Bronchial epithelial cell (primary cell): Measurements from ENCODE around the gene RAPGEF2. TPM values are rescaled to one million over a fixed set of nuclear protein-coding genes. Genes with fewer than 3 reads are reported as not detected.

Source experiments
- DNase-seq: peaks from one replicate; pipeline ENCODE4 v3.0.0-alpha.2; 2010; ENCODE audit warnings: low read depth
- FAIRE-seq: peaks from 2 replicates; lab custom pipeline; 2011; peaks lifted over from hg19 to GRCh38; lab: Jason Lieb, UNC
- H3K27me3 ChIP-seq: 2 replicates; pipeline ENCODE4 v1.5.1; 2011; ENCODE audit warnings: low read length; ENCODE audit not compliant: control insufficient read depth, insufficient read depth
- H3K36me3 ChIP-seq: 2 replicates; pipeline ENCODE4 v1.5.1; 2011; ENCODE audit warnings: low read length; ENCODE audit not compliant: control insufficient read depth, insufficient read depth
- H3K4me3 ChIP-seq: 2 replicates; pipeline ENCODE4 v1.5.1; 2011; ENCODE audit warnings: mild to moderate bottlenecking, low read depth, low read length, control low read depth
- CTCF ChIP-seq: IDR thresholded peaks from 2 replicates; pipeline ENCODE4 v1.5.1; 2011; ENCODE audit warnings: mild to moderate bottlenecking, moderate library complexity, low read length, control low read depth, inconsistent platforms; ENCODE audit not compliant: insufficient read depth, severe bottlenecking
- total RNA-seq: library from RNA; depleted of rRNA; stranded (reverse); fragments of >200 nt; gene quantifications from 2 replicates; pipeline ENCODE4 v1.2.1, GENCODE V29; 2014

RAPGEF2 gene
- total RNA-seq, 1 donor from 2014 or later, result 37.6 TPM

- no peak overlapping the region for H3K4me3 ChIP-seq
- FAIRE-seq, result no peak
- H3K27me3 ChIP-seq, result no peaks in the 10 kb centered on the region
- H3K36me3 ChIP-seq, result no peaks in the 10 kb centered on the region
- DNase-seq, result no peak
- no peak for TF ChIP-seq CTCF
Measured at GRCh38 chr4:159289682-159290081, 186.8 kb downstream of the RAPGEF2 start.

GRCh38 chr4:159290321-159291030, 187.6 kb downstream of the RAPGEF2 start:
- H3K4me3 ChIP-seq, result no peak overlapping the region
- DNase-seq (peak; percentile 72), FAIRE-seq (no peak)
- TF ChIP-seq CTCF, result no peak
- H3K27me3 ChIP-seq, result no peaks in the 10 kb centered on the region
- H3K36me3 ChIP-seq, result no peaks in the 10 kb centered on the region

GRCh38 chr4:159291176-159291575, 188.3 kb downstream of the RAPGEF2 start:
- H3K4me3 ChIP-seq, result no peak overlapping the region
- DNase-seq (no peak), FAIRE-seq (no peak)
- no peak for TF ChIP-seq CTCF
- no peaks in the 10 kb centered on the region for H3K36me3 ChIP-seq
- H3K27me3 ChIP-seq, result no peaks in the 10 kb centered on the region

GRCh38 chr4:159292137-159292896, 189.4 kb downstream of the RAPGEF2 start:
- TF ChIP-seq CTCF, result peak; percentile 11
- H3K27me3 ChIP-seq, result no peaks in the 10 kb centered on the region
- DNase-seq, result no peak
- no peak for FAIRE-seq
- no peaks in the 10 kb centered on the region for H3K36me3 ChIP-seq
- H3K4me3 ChIP-seq, result no peak overlapping the region

- DNase-seq (no peak), FAIRE-seq (no peak)
- Histone ChIP-seq H3K4me3 (no peak overlapping the region), H3K36me3 (no peaks in the 10 kb centered on the region), H3K27me3 (no peaks in the 10 kb centered on the region)
- TF ChIP-seq CTCF, result no peak
Measured at GRCh38 chr4:159293811-159294515, 191.1 kb downstream of the RAPGEF2 start.
